ENCODE measurements around the gene MYO1C. TPM values are rescaled to one million over a fixed set of nuclear protein-coding genes. Genes with fewer than 3 reads are reported as not detected.
"Not testable (repeated sequence)": the region's sequence is repeated elsewhere in the genome, so short reads cannot be mapped to it uniquely, and the experiment has no call there.

MYO1C gene
- total RNA-seq, 2 donors from 2014 or later = 29.5 to 43.1 TPM

- Mint-ChIP-seq H3K36me3 (ENCODE audit: low read depth) (no peaks in the 10 kb centered on the region), H3K27ac (peak within 1 kb of the TSS; percentile 87), H3K4me3 (peak within 1 kb of the TSS; percentile 87), H3K4me1 (peaks cover 32% of the 10 kb centered on the region), H3K27me3 (no peaks in the 10 kb centered on the region)
- DNase-seq (peak; percentile 99 to 100 (median 100)), ATAC-seq (peak; percentile 92)
- no peaks in the 10 kb centered on the region for H3K9me3 ChIP-seq (ENCODE audit: control insufficient read depth, low read length, poor library complexity, severe bottlenecking)
Observed at GRCh38 chr17:1455797-1456599, 36.5 kb downstream of the MYO1C start, which contains the start of gene CRK. Gene CRK, minus strand, starts transcription at chr17:1456232. Its CDS starts 115 bp downstream, at chr17:1456117.

GRCh38 chr17:1455291-1455796 is 37.1 kb downstream of the MYO1C start:
- Mint-ChIP-seq H3K27me3 (no peaks in the 10 kb centered on the region), H3K36me3 (ENCODE audit: low read depth) (no peaks in the 10 kb centered on the region), H3K27ac (peak overlapping the region; percentile 87), H3K4me1 (peaks cover 32% of the 10 kb centered on the region), H3K4me3 (peak overlapping the region; percentile 87)
- H3K9me3 ChIP-seq (ENCODE audit: control insufficient read depth, low read length, poor library complexity, severe bottlenecking) = no peaks in the 10 kb centered on the region
- DNase-seq (peak in 2 of 3 donors; percentile 20 to 27), ATAC-seq (peak; percentile 5)

- H3K4me1 Mint-ChIP-seq = peaks cover 29% of the 10 kb centered on the region
Observed at GRCh38 chr17:1454541-1454940, 37.9 kb downstream of the MYO1C start.

DNA sequence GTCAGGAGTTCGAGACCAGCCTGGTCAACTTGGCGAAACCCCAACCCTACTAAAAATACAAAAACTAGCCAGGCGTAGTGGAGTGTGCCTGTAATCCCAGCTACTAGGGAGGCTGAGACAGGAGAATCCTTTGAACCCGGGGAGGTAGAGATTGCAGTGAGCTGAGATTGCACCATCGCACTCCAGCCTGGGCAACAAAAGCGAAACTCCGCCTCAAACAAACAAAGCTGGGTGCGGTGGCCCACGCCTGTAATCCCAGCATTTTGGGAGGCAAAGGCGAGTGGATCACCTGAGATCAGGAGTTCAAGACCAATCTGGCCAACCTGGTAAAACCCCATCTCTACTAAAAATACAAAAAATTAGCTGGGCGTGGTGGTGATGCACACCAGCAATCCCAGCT is 38.8 kb downstream of the MYO1C start:
- not testable (repeated sequence) for H3K27ac Mint-ChIP-seq; DNase-seq; H3K27me3 Mint-ChIP-seq; H3K9me3 ChIP-seq (ENCODE audit: control insufficient read depth, low read length, poor library complexity, severe bottlenecking); ATAC-seq; H3K36me3 Mint-ChIP-seq (ENCODE audit: low read depth)
- Mint-ChIP-seq H3K4me3 (peak overlapping the region; percentile 72), H3K4me1 (peaks cover 37% of the 10 kb centered on the region)

More at GRCh38 chr17:1454541-1454940, 37.9 kb downstream of the MYO1C start:
- Mint-ChIP-seq H3K36me3 (ENCODE audit: low read depth) (no peaks in the 10 kb centered on the region), H3K27ac (peak overlapping the region; percentile 87), H3K27me3 (no peaks in the 10 kb centered on the region), H3K4me3 (peak overlapping the region; percentile 87)
- no peaks in the 10 kb centered on the region for H3K9me3 ChIP-seq (ENCODE audit: control insufficient read depth, low read length, poor library complexity, severe bottlenecking)
- no peak for ATAC-seq
- no peak for DNase-seq

- H3K9me3 ChIP-seq (ENCODE audit: control insufficient read depth, low read length, poor library complexity, severe bottlenecking) = no peaks in the 10 kb centered on the region
- Mint-ChIP-seq H3K27ac (peak overlapping the region; percentile 3), H3K36me3 (ENCODE audit: low read depth) (no peaks in the 10 kb centered on the region), H3K4me1 (peaks cover 37% of the 10 kb centered on the region), H3K27me3 (no peaks in the 10 kb centered on the region), H3K4me3 (no peak overlapping the region)
- no peak for DNase-seq
- ATAC-seq = no peak
Observed at GRCh38 chr17:1452836-1453235, 39.6 kb downstream of the MYO1C start.

- not testable (repeated sequence) for H3K4me3 Mint-ChIP-seq; H3K9me3 ChIP-seq (ENCODE audit: control insufficient read depth, low read length, poor library complexity, severe bottlenecking); H3K36me3 Mint-ChIP-seq (ENCODE audit: low read depth); H3K27me3 Mint-ChIP-seq; DNase-seq; H3K27ac Mint-ChIP-seq; ATAC-seq
- H3K4me1 Mint-ChIP-seq = peaks cover 40% of the 10 kb centered on the region
Observed at GRCh38 chr17:1450261-1450660, 42.2 kb downstream of the MYO1C start.

GRCh38 chr17:1449412-1449967 is 43.0 kb downstream of the MYO1C start:
- H3K4me3 Mint-ChIP-seq = no peak overlapping the region
- no peaks in the 10 kb centered on the region for H3K36me3 Mint-ChIP-seq (ENCODE audit: low read depth)
- ATAC-seq (no peak), DNase-seq (no peak)
- peak overlapping the region; percentile 69 for H3K27ac Mint-ChIP-seq
- no peaks in the 10 kb centered on the region for H3K27me3 Mint-ChIP-seq
- H3K9me3 ChIP-seq (ENCODE audit: control insufficient read depth, low read length, poor library complexity, severe bottlenecking) = no peaks in the 10 kb centered on the region
- peaks cover 35% of the 10 kb centered on the region for H3K4me1 Mint-ChIP-seq

- DNase-seq = no peak
- H3K4me1 Mint-ChIP-seq = peaks cover 24% of the 10 kb centered on the region
- no peaks in the 10 kb centered on the region for H3K9me3 ChIP-seq (ENCODE audit: control insufficient read depth, low read length, poor library complexity, severe bottlenecking)
- ATAC-seq = no peak
- H3K27ac Mint-ChIP-seq = peak overlapping the region; percentile 63
- peak overlapping the region; percentile 52 for H3K4me3 Mint-ChIP-seq
- H3K27me3 Mint-ChIP-seq = no peaks in the 10 kb centered on the region
- H3K36me3 Mint-ChIP-seq (ENCODE audit: low read depth) = no peaks in the 10 kb centered on the region
Observed at GRCh38 chr17:1447052-1447451, 45.4 kb downstream of the MYO1C start.

DNA sequence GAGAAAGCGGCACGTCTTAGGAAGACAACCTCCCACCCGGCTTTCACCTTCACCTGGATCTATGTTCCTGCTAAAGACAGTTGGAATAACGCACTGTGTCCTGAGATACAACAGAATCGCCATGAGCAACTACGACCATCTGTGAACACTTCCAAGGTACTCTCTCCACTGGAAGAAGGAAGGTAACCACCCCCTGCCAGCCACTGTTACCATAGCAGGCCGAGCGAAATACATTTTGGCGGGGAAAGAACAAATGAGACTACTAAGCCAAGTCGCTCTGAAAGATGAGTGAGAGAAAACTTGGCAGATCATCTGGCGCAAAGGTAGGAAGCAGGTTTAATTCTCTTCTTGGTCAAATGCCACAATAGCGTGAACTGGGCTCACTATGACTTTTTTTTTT is 46.3 kb downstream of the MYO1C start:
- Mint-ChIP-seq H3K4me1 (peaks cover 22% of the 10 kb centered on the region), H3K36me3 (ENCODE audit: low read depth) (no peaks in the 10 kb centered on the region), H3K27me3 (no peaks in the 10 kb centered on the region), H3K4me3 (no peak overlapping the region), H3K27ac (no peak overlapping the region)
- DNase-seq (no peak), ATAC-seq (no peak)
- no peaks in the 10 kb centered on the region for H3K9me3 ChIP-seq (ENCODE audit: control insufficient read depth, low read length, poor library complexity, severe bottlenecking)

GRCh38 chr17:1445695-1446094 is 46.8 kb downstream of the MYO1C start:
- H3K9me3 ChIP-seq (ENCODE audit: control insufficient read depth, low read length, poor library complexity, severe bottlenecking); DNase-seq; H3K36me3 Mint-ChIP-seq (ENCODE audit: low read depth); H3K4me3 Mint-ChIP-seq; H3K27ac Mint-ChIP-seq; ATAC-seq; H3K27me3 Mint-ChIP-seq: not testable (repeated sequence)
- peaks cover 22% of the 10 kb centered on the region for H3K4me1 Mint-ChIP-seq

- H3K36me3 Mint-ChIP-seq (ENCODE audit: low read depth); DNase-seq; H3K27me3 Mint-ChIP-seq; ATAC-seq; H3K27ac Mint-ChIP-seq; H3K4me3 Mint-ChIP-seq; H3K9me3 ChIP-seq (ENCODE audit: control insufficient read depth, low read length, poor library complexity, severe bottlenecking): not testable (repeated sequence)
- peaks cover 14% of the 10 kb centered on the region for H3K4me1 Mint-ChIP-seq
Observed at GRCh38 chr17:1442721-1443120, 49.8 kb downstream of the MYO1C start.

- H3K4me1 Mint-ChIP-seq = peaks cover 12% of the 10 kb centered on the region
Observed at GRCh38 chr17:1442187-1442586, 50.3 kb downstream of the MYO1C start.

GRCh38 chr17:1440921-1441320 is 51.6 kb downstream of the MYO1C start:
- ATAC-seq (no peak), DNase-seq (no peak)
- no peak overlapping the region for H3K4me3 Mint-ChIP-seq
- H3K4me1 Mint-ChIP-seq = peaks cover 5% of the 10 kb centered on the region
- no peaks in the 10 kb centered on the region for H3K27me3 Mint-ChIP-seq
- H3K9me3 ChIP-seq (ENCODE audit: control insufficient read depth, low read length, poor library complexity, severe bottlenecking) = no peaks in the 10 kb centered on the region
- no peak overlapping the region for H3K27ac Mint-ChIP-seq
- no peaks in the 10 kb centered on the region for H3K36me3 Mint-ChIP-seq (ENCODE audit: low read depth)

More at GRCh38 chr17:1442187-1442586, 50.3 kb downstream of the MYO1C start:
- H3K9me3 ChIP-seq (ENCODE audit: control insufficient read depth, low read length, poor library complexity, severe bottlenecking) = no peaks in the 10 kb centered on the region
- H3K27me3 Mint-ChIP-seq = no peaks in the 10 kb centered on the region
- no peak for ATAC-seq
- no peak for DNase-seq
- H3K27ac Mint-ChIP-seq = no peak overlapping the region
- no peak overlapping the region for H3K4me3 Mint-ChIP-seq
- no peaks in the 10 kb centered on the region for H3K36me3 Mint-ChIP-seq (ENCODE audit: low read depth)
